GM21367 (cell line): ENCODE results near the gene GSTM2.

Experiments
- ATAC-seq: cut with Tn5 transposase; IDR thresholded peaks from one replicate; pipeline ENCODE4 v1.9.1; 2021; ENCODE audit not compliant: unreplicated experiment

Gene GSTM2

DNA sequence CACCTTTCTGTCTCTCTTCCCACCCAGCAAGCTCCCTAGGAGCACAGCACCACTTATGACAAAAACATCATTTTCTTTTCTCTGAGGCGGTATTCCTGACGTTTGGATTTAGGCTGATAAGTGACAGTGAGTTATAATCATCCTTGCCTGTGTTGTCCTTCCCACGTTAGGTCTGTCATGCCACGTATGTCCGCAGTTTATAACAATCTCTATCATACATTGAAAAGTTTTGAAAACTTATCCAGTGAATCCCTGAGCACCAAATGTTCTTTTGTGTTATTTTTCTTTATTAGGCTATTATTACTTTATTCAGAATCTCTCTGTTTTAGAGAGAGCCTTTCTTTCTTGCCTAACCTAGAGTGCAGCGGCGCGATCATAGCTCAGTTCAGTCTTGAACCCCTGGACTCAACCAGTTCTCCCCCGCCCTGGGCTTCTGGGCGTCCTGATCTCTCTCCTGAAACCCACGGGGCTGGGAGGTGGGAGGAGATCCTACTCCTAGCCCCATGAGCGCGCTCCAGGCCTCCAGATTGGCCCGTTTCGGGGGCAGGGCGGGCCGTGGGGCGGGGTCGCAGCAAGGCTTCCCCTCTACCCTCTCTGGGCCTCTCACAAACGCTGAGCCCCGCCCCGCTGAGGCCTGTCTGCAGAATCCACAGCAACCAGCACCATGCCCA is at the start of gene GSTM2:
Gene GSTM2 (plus strand): TSS at position 606 of the 671 bp plus-strand sequence. CDS start 59 bp downstream, at position 665.
- ATAC-seq = peak; percentile 87

- no peak for ATAC-seq
Observed at GRCh38 chr1:109618661-109619575, 48.9 kb upstream of the GSTM2 start.

- peak; percentile 43 for ATAC-seq
Observed at GRCh38 chr1:109619576-109620400, 48.1 kb upstream of the GSTM2 start, which contains the start of the genes AMPD2 and GNAT2. AMPD2 (plus strand) TSS chr1:109619837; CDS start chr1:109621176, 1,339 bp downstream. GNAT2 (minus strand) TSS chr1:109619616; CDS start chr1:109612870, 6,746 bp downstream.

- ATAC-seq = no peak
Observed at GRCh38 chr1:109620401-109620791, 47.5 kb upstream of the GSTM2 start.

GRCh38 chr1:109620841-109621286 is 47.0 kb upstream of the GSTM2 start:
- peak; percentile 50 for ATAC-seq

DNA sequence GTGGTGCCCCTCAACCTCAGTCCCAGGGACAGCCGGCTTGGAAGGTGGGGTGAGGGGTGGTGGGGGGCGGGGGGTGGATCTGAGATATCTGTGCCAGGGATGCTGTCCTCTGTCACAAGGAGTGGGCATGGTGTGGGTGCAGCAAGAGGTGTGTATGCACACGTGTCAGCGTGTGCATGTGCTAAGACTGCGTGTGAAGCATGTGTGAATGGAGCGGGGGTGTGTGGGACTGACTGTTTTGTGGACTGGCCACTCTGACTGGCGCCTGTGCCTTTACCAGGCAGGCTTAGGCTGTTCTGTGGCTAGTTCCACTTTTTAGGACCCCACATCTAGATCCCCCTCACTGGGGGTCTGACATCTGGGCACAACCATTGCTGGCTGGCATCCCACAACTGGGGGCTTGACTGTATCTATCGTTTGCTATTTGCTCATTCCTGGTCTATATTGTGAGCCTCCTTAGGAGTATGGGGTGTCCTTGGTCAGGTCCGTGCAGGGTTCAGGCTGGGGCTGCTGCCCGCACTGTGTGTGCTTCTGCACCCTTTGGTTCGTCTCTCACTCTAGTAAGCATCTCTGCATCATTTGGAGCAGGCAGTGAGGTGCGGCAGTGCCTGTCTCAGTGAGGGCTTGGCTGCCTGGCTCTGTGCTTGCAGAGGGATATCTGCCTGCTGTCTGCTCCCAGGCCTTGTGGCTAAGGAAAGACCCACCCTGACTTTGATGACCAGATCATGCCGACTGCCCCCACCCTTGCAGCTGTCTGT is 46.3 kb upstream of the GSTM2 start:
- no peak for ATAC-seq

DNA sequence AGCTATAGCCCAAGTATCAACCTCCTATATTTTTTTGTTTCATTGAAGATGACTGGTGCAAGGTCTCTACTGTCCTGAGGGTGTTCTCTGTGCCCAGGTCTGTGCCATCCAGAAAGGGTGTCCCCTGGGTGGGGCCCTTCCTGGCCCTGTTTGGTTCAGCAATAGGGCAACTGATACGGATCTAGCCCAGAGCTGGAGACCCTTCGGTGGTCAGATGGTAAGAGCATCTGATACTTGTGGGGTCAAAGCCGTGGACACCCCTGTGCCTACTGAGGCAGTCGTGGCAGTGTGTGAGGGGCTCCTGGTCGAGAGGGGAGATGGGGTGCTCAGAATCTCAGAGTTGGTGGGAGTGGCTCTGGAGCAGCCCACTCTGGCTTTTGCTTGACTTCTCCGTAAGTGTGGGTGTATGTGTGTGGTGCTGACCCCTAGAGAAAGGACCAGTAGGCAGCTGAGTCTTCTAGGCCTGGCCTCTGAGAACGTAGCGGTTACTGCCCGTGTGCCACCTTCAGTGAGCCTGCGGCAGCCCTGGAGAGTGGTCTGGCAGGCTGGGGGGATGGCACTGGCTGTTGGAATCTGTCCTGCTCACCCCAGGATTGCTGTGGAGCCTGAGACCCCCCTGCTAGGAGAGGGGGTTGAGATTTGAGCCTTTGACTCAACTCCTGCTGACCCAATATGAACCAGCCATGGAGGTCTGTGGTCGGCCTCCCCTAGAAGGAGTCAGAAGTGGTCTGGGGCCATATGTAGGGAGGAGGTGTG is 45.5 kb upstream of the GSTM2 start:
- ATAC-seq = no peak

GRCh38 chr1:109622895-109623294 is 45.0 kb upstream of the GSTM2 start:
- ATAC-seq = no peak

GRCh38 chr1:109623601-109624161 is 44.2 kb upstream of the GSTM2 start:
- no peak for ATAC-seq

DNA sequence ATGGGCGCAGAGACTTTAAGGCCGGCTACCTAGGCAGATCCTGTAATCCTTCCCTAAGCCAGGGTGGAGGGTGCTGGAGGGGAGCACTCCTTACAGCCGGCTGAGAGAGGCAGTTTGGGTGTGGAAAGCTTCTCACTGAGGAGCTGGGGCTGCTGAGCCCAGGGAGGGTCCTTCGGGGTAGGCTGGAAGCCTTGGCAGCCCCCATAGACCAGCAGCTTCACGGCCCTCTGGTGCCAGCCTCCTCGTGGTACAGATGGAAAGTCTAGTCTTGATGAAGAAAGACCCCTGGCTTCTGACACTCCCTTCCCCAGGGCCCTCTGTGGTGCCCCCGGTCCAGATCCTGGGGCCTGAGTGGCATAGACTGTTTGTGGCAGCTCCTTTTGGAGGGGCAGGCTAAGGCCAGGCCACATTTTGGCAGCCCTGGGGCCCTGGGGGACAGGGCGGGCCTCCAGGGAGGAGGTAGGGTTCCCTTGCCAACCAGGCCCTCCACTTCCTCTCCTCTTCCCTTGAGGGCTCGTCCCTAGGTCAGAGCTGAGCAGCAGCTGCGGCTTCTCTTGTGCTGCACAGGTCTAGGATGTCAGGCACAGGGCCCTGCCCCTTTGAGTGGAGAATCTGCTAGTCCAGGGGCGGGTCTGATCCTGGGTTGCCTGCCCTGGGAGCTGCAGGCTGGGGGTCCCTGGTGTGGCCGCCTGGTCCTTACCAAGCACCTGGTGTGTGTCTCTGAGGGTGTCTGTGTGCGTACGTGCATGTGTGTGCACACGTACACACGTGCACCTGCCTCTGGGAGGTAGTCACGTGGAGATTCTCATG is 43.5 kb upstream of the GSTM2 start:
- ATAC-seq = peak; percentile 29

GRCh38 chr1:109625176-109625575 is 42.7 kb upstream of the GSTM2 start:
- no peak for ATAC-seq

DNA sequence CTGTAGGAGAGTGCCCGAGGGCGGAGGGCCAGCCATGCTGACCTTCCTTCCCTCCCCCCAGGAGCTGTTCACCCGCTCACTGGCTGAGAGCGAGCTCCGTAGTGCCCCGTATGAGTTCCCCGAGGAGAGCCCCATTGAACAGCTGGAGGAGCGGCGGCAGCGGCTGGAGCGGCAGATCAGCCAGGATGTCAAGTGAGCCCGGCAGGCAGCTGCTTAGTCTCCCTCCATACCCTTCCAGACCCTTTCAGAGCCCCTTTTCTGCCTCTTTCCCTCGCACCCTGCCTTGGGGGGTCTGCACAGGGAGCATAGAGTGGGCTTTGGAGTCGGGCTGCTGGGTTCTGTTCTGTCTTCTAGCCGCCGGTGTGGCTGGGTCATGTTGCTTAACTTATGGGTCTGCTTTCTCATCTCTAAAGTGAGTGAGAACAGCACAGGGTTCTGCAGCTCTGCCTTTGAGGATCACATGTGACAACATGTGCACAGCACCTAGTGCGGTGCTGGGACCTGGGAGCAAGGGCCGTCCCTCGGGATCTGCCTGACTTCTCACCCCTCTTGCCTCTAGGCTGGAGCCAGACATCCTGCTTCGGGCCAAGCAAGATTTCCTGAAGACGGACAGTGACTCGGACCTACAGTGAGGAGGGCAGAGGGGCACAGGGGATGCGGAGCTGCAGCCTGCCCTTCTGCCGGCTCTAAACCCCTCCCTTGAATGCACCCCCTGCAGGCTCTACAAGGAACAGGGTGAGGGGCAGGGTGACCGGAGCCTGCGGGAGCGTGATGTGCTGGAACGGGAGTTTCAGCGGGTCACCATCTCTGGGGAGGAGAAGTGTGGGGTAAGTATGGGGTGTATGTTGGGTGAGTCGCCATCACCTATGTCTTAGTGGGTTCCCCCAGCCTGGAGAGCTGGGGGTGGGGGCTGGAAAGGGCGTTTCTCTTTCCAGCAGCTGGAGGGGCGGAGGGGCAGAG is 42.0 kb upstream of the GSTM2 start:
- ATAC-seq = no peak

DNA sequence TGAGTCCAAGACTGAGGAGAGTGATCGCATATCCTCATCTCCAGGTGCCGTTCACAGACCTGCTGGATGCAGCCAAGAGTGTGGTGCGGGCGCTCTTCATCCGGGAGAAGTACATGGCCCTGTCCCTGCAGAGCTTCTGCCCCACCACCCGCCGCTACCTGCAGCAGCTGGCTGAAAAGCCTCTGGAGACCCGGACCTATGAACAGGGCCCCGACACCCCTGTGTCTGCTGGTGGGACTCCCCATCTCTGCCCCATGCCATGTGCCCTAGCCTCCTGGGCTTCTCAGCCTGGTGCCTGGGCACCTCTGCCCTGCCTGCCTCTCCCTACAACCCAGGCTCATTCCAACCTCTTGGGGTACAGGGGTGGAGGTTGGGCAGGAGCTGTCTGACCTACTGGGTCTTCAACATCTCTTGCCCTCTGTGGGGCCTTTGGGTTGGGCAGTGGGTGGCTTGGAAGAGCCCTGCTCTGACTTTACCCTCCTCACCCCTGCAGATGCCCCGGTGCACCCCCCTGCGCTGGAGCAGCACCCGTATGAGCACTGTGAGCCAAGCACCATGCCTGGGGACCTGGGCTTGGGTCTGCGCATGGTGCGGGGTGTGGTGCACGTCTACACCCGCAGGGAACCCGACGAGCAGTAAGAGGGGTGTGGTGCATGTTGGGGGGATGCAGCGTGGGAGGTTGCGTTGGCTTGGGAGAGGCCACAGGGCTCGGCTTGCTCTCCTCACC is 41.0 kb upstream of the GSTM2 start:
- no peak for ATAC-seq

DNA sequence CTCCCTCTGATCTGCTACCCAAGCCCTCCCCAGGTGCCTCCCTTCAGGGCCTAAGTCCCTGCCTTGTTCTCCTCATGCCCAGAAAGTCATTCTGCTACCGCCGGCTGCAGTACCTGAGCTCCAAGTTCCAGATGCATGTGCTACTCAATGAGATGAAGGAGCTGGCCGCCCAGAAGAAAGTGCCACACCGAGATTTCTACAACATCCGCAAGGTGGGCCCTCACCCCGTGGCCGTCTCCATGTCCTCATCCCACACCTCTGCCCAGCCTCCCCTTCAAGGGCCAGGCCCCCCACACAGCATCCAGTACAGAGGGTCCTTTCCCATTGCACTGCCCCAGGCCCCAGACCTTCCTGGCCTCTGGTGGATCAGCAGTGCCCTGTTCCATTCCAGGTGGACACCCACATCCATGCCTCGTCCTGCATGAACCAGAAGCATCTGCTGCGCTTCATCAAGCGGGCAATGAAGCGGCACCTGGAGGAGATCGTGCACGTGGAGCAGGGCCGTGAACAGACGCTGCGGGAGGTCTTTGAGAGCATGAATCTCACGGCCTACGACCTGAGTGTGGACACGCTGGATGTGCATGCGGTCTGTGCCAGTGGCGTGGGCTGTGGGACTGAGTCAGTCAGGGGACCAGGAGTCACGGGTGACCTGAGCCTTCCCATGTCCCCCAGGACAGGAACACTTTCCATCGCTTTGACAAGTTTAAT is 40.0 kb upstream of the GSTM2 start:
- no peak for ATAC-seq

GRCh38 chr1:109628540-109629321 is 39.1 kb upstream of the GSTM2 start:
- no peak for ATAC-seq
